Activated CD8-positive, alpha-beta memory T cell treated with anti-CD3 and anti-CD28 coated beads, Interleukin-2, amount 50 U/mL, for 1 hour (primary cell): ENCODE data around the gene C2orf76.

ENCODE experiments used
- DNase-seq: peaks from one replicate; pipeline ENCODE4 v3.0.0-alpha.2; 2020; ENCODE audit errors: extremely low read depth

C2orf76 gene

DNA sequence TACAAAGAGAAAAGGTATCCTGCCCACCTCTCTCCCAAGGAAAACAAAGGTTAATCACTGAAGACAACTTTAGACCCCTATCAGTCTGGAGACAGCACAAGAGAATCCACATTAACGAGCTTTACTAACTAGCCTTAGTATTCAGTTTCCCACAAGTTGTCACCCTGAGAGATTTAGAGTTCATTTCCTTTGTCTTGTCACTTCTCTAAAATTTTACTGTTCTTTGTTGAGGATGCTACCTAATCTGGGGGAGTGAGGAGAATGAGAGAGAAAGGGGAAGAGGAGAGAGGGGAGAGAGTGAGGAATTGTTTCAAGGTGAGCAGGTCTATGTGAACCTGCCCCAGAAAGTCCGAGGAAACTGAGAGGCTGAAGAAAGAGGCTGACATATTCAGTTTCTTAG is 28.4 kb downstream of the C2orf76 start:
- no peak for DNase-seq

DNA sequence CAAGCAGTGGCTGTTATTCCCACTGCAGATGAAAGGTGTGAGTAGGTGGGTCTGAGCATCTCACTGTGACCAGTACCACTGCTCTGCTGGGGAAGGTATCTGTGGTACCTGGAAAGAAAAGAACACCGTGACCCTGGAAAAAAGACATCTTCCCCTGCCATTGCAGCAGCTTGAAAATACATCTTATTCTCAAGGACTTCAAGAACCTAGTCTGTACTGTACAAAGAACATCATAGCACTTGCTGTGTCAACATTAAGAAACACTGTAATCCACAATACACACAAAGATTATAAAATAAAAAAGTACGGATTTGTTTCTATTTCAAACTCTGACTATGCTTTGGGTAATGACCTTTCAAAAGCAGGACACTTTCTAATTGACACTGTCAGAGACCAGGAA is 28.9 kb downstream of the C2orf76 start:
- no peak for DNase-seq

DNA sequence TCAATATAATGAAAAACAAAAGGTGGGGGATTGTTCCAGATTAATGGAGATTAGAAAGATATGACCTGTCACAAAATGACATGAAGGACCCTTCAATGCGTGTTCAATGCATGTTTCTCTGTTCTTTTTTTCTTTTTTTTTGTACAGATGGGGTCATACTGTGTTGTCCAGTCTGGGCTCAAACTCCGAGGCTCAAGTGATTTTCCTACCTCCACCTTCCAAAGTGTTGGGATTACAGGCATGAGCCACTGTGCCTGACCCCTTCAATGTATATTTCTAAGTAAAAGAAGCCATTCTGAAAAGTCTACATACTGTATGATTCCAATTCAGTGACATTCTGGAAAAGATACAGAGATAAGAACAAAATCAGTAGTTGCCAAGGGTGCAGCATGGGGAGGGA is 32.8 kb downstream of the C2orf76 start:
- DNase-seq = no peak

DNA sequence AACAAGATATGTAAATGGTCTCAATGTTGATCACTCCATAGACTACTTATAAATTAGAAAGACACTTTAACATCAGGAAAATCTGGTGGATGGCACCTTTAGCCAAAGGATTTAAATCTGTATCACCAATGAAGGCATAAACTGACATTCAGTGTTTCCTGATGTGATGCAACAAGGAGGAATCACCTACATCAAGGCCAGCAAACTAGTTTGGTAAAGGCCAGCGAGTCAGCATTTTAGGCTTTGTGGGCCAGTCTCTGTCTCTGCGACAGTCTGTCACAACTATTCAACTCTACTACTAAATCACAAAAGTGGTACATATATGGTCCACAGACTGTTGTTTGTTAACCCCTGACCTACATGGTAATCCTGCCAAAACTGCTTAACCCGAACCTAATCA is 33.3 kb downstream of the C2orf76 start:
- DNase-seq = no peak

DNA sequence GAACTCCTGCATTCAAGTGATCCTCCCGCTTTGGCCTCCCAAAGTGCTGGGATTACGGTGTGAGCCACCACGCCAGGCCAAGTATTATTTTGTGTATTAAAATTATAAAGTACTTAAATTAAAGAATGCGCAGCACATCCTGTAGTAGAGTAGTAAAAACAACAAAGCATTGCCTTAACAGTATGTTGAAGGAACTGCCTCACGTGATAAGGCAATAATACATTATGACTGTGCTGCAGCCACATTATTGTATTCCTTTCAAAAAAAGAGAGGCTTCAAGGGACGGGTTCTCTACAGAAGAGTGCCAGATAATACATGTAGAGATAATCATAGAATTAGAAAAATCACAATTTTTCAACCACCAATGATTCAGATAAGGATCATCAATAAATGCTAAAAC is 33.7 kb downstream of the C2orf76 start:
- DNase-seq = no peak

DNA sequence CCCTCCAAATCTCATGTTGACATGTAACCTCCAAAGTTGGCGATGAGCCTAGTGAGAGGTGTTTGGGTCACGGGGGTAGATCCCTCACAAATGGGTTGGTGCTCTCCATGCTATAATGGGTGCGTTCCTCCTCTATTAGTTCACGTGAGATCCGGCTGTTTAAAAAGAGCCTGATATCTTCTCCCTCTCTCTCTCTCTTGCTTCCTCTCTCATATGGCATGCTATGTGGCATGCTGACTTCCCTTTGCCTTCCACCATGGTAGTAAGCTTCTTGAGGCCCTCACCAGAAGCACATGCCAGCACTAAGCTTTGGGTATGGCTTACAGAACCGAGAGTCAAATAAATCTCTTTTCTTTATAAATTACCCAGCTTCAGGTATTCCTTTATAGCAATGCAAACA is 39.2 kb downstream of the C2orf76 start:
- no peak for DNase-seq

DNA sequence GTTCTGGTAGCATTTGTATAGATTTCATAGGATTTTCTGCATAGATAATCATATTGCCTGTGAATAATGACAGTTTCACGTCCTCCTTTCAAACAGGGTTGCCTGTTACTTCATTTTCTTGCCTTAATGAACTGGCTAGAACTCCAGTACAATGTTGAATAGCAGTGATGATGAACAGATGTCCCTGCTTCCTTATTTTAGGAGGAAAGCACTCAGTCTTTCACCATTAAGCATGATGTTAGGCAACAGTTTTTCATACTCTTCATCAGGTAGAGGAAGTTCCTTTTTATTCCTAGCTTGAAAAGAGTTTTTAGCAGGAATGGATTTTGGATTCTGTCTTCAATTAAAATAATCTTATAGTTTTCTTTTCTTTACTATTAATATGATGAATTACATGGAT is 39.7 kb downstream of the C2orf76 start:
- DNase-seq = no peak

DNA sequence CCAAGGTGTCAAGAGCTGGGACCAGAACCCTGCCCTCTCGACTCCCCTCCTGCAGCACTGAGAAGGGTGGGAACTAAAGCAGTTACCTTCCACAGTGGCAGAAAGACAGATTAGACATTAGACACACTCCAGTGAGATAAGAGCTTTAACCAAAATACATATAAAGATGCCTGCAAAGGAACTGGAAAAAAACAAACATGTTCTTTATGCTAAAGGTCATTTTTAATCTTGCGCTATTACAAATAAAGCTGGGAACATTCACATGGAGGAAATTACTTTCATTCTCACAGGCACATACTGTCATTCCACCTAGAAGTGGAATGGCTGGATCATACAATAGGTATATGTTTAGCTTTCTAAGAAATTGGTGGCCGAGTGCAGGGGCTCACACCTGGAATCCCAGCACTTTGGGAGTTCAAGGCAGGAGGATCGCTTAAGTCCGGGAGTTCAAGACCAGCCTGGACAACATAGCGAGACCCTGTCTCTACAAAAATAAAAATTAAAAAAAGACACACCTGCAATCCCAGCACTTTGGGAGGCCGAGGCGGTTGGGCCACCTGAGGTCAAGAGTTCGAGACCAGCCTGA is 41.9 kb downstream of the C2orf76 start:
- no peak for DNase-seq

DNA sequence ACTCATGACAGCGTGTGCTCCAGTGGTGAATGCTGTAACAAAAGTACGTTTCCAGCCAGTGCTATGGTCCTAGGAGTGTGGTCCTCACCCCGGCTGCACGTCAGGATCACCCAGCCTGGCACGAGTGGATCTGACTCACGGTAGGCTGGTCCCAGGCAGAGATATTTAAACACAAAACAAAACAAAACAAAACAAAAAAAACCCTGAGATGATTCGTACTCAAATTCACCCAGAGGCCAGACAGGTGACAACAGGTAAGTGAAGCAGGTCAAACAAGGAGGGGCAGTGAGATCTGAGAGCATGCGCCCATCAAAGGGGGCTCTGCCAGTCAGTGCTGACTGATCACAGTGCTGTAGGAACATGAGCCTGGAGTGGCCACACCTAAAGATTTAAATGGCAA is 43.2 kb downstream of the C2orf76 start:
- no peak for DNase-seq

DNA sequence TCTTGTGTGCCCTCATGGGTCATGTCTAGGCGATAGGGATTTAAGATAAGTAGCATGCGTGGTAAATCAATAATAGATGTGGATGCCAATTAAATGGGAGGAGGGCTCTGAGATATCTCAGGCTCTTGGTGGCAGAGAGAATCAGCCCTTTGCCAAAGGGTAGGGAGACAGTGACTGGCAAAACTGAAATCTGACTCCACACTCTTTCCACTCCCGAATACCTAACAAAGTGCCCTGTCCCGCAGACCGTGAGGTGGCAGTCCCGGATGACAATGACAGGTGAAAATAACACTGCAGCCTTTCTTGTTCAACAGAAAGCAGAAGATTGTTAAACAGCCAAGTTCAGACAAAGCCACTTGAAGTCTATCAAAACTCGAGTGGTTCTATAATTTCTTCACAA is 47.0 kb downstream of the C2orf76 start:
- DNase-seq = no peak

DNA sequence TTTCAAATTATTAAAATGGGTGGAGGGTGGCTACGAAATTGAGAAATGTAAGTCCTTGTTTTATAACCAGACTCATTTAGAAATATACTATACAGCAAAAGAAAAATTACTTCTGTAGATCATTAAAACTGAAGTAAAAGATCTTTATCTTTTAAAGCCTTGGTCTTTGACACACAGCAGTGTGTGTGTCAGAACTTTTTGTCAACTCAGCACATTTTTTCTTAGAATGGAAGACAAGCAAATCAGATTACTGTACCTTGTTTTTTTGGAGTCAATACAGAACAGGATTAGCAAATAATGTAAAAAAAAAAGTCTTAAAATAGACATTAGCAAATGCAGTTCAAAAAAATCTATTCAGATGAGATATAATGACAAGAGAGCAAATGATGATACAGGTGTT is 49.1 kb downstream of the C2orf76 start:
- no peak for DNase-seq

DNA sequence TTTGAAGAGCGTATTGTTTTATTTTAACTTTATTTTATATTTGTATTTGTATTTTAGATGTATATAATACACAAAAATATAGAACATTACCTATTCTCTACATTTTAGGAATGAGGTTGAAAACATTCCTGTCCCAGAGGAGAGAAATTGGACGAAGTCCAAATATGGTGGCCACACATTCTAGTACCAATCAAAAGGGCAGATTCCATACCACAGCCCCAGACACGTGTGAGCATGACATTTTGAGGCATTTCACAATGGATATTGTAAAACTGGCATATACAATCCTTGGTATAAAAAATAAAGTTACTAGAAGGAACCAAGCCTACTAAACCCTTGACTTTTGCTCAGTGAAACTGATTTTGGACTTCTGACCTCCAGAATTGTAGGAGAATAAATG is 50.6 kb downstream of the C2orf76 start:
- no peak for DNase-seq

DNA sequence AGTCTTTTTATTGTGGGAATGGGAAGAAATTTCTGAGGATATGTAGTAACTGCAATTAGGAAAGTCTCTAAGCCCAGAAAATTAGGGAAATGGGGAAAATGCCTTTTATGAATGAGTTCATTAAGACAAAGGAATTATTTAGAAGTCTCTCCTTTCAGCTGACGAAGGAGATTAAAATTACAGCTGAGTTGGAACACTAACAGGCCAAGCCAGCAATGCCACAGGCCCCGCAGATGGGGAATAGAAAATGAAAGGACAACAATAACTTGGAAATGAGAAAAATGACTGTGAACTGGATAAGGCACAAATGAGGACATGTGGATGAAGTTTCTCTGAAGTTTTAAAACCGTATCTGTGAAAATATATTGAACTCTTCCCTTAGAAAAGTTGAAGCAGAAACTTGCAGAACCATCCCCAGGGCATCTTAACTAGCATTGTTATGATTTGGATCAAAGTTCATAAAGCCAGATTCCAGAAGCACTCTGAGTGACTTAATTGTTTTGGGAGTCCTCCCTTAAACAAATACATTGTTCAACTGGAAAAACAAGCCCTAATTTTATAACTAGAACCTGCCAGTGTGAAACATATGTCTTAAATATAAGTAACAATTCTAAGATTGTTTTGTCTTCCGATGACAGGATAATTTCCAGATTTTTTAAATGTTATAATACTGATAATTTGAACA is 51.3 kb downstream of the C2orf76 start:
- no peak for DNase-seq

DNA sequence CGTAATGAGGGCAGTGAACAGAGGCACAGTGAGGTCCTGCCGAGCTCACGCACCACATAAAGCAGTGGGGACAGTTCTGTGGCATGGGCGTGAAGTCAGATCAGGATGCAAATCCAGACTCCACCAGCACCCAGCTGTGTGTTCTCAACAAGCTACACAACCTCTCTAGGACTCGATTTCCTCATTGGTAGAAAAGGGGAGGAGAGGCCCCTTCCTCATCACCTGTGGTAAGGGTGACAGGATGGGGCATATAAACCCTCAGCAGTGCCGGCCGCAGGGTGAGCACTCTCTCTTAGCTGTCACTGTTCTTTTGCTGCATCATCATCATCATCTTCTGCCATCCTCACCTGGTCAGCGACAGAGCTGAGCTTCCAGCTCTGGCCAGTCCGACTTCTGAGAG is 54.8 kb downstream of the C2orf76 start:
- no peak for DNase-seq

DNA sequence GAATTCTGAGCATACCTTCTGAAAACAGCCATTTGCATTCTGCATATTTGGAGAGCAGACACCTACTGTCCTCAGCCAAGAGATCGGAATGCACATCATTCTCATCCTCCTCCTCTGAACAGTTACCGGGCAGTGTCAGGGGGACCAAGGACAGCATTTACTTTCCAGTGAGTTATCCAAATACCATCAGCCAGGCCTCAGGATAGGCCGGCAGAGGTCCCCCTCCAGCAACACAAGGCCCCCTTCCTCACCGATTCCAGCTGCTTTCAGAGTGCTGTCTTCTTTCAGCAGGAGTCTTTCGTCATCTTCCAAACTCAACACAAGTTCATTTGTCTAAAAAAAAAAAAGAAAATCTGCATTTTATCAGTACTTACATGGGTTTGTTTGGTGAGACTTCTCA is 55.3 kb downstream of the C2orf76 start:
- no peak for DNase-seq

DNA sequence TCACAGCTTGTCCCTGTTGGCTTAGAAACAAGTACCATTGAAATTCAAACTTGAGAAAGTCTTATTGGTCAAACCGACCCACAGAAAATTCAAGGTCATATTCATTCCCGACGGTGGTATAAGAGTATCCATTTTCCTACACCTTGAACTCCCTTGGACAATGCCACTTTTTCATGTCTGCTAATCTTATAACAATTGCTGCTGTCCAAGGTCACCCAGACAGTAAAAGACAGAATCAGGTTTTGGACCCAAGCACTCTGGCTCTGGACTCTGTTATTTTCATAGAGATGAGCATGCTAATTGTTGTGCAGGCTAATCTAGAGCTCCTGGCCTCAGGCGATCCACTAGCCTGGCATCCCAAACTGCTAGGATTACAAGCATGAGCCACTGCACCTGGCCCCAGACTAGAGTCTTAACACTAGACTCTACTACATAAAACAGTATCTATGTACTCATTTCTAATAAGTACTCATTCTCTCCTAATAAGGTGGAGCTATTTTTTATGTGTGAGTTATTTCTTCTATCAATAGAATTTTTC is 57.8 kb downstream of the C2orf76 start:
- DNase-seq = no peak

DNA sequence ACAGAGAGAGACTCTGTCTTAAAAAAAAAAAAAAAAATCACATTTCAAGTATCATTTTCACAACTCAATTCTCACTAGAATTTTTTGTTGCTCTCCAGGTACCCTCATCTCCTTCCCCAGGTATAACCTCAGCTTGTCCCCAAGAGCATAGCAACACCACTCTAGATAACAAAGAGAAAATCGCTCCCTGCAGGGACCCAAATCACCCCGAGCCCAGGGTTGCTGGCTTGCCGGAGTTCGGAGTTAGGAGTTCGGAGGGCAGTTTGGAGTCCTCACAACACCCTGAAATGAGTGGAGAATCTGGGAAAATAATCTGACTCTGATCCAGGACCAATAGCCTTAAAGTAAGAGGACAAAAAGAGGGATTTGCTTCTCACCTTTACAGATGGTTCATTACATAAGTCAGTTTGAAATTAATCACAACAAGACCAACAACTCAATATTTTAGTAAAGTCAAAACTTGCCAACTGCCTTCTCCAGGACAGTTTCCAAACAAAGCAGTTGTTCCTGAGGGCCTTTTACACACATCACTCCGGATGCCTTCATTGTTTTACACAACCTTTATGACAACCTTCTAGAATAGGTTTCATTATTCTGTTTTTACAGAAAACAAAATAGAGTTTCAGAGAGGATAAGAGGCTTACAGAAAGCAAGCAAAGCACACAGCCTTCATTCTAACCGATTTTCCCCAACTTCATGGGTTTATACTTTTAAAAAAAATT is 59.1 kb downstream of the C2orf76 start:
- no peak for DNase-seq

DNA sequence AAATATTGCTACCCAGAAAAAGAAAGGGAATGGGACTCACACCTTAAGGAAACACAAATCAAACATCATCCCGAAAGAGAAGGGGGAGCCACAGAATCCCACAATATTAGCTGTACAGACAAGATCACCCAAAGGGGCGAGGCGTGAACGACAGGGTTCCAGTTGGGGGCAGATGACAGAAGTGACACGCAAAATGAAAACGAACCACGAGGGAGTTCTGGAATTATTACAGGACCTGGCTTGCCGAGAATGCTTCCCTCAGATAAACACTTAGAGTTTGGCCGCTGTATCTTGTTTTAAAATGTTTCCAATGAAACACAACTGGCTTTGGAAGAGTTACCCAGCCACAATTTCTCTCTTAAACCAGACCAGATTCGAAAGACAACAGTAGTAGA is 60.4 kb downstream of the C2orf76 start:
- no peak for DNase-seq

DNA sequence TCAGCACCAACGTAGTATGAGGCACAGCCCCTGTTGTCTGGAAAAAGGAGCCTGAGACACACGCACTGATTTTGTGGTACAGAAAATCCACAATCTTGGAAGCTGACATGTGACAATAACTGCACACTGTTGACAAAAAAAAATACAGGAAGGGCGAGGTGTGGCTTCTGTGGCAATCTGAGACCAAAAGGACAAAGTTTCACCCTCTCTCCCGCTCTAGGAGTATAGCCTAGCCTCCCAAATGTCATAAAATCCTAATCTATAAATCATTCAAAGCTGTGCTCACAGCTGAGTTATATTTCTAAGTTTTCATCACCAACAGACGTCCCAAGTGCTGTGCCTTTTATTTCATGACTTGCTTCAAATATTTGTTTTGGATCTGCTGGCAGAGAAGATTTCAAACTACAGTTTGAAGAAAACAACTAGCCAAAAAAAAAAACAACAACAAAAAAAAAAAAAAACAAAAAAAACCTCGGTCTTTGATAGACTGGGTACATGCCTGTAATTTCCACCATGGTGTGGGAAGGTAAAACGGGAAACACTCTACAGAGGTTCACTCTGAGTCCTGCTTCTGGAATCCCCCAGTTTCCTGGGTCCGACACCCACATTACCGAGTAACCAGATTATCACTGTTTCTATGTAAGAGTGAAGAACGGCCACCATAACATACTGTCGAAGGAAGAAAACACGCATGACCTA is 61.0 kb downstream of the C2orf76 start:
- no peak for DNase-seq

DNA sequence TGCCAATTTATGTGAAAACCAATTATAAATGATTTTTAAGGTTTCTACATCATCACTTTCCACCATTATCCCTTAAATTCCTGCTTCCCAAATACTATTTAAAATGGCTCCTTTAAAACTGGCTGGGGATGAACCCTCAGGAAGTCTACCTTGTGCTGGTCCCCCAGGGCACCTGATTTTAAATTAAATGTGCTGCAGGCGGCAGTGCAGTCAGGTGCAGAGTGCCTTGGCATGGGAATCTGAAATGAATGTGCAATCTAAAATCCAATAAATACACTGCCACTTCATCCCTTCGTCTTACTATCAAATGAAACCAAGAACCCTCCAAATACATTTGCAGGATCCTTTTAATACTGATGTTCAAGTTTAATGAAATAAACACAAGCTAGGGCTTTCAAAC is 61.8 kb downstream of the C2orf76 start:
- no peak for DNase-seq

DNA sequence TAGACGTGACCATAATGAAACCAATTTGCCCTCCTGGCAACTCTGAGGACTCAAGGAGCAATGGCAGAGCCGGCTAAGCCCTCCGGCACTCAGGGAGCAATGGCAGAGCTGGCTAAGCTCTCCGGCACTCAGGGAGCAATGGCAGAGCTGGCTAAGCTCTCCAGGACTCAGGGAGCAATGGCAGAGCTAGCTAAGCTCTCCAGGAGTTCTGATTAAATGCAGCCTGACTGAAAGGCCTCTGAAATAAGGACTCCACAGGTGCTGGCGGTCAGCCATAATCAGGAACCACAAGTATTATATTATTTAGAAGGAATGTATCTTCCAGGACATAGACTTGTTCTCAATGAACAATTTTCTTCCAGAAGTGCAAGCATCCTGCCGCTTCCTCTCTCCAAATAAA is 65.2 kb downstream of the C2orf76 start:
- DNase-seq = no peak

DNA sequence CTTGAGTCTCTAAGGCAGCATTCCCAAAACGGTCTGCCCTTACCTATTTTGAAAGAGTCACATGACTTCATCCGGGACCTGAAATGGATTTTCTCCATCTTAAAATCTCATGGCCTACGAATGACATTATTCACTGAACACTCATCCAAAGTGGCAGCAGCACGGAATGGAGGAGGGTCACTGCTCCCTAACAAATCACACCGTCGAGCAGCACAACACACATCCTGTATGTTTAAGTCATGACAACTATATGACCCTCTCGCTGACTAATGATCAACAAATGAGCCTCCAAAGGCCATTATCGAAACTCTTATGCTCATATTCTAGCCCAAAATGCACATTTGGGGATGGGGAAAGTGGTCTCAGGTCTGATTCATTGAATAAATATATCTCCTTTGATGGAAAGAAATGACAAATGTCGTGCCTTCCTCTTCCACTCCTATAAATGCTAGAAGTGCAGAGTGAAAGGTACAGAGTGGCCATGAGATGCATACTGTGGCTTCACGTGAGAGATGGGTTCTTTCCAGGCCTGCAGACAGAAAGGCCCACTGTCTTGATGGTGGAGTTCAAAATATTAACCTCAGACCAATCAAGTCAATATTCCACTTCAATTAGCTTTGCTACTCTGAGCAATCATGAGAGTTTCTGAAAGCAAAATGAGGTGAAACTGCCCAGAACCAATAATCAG is 70.8 kb downstream of the C2orf76 start:
- no peak for DNase-seq
